ENCODE data around the gene FAM229A. TPM values are rescaled to one million over a fixed set of nuclear protein-coding genes. Genes with fewer than 3 reads are reported as not detected.
A peak's percentile ranks its signal among the peaks of the same experiment; 100 is the strongest.

Gene FAM229A
- total RNA-seq, 4 donors from 2014 or later: 9.4 to 23.5 (median 16.3) TPM

GRCh38 chr1:32336963-32337675 lies 25.2 kb downstream of the FAM229A start:
- peak overlapping the region in 1 of 4 donors; percentile 76 for H3K4me3 ChIP-seq
- peak overlapping the region; percentile 25 to 91 (median 86) for H3K27ac ChIP-seq
- H3K36me3 ChIP-seq: peaks cover 0 to 13% (median 0%) of the 10 kb centered on the region in 3 donors
- WGBS, 2 donors: 49 to 50% methylated on average over 6 to 8 of the region's 8 CpGs
- DNase-seq (ENCODE audit: low spot score in 2 of 2): no peak
- H3K9me3 ChIP-seq: no peaks in the 10 kb centered on the region
- TF ChIP-seq POLR2A (IDR thresholded peaks at IDR 0.05) (no peak), EP300 (IDR thresholded peaks at IDR 0.05) (no peak)
- TF ChIP-seq, protein P1, sequence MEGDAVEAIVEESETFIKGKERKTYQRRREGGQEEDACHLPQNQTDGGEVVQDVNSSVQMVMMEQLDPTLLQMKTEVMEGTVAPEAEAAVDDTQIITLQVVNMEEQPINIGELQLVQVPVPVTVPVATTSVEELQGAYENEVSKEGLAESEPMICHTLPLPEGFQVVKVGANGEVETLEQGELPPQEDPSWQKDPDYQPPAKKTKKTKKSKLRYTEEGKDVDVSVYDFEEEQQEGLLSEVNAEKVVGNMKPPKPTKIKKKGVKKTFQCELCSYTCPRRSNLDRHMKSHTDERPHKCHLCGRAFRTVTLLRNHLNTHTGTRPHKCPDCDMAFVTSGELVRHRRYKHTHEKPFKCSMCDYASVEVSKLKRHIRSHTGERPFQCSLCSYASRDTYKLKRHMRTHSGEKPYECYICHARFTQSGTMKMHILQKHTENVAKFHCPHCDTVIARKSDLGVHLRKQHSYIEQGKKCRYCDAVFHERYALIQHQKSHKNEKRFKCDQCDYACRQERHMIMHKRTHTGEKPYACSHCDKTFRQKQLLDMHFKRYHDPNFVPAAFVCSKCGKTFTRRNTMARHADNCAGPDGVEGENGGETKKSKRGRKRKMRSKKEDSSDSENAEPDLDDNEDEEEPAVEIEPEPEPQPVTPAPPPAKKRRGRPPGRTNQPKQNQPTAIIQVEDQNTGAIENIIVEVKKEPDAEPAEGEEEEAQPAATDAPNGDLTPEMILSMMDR (IDR thresholded peaks at IDR 0.05): no peak
- no peaks in the 10 kb centered on the region for H3K27me3 ChIP-seq
- peaks cover 0 to 54% (median 33%) of the 10 kb centered on the region in 4 donors for H3K4me1 ChIP-seq

DNA sequence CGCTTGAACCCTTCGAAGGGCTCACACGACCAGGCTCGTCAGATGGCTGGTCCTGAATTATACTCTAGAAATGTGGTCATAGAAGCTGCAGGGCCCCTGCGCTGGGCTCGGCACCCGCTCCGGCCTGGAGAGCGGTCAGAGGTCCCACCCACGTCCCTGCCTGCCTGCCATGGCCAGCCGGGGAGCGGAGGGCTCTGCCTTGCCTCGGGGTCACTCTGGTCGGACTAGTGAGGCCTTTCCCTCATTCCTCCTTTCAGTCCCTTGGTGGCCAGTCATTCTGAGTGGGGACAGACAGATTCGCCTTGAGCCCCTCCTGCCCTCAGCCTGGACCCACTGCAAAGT lies 25.7 kb downstream of the FAM229A start:
- DNase-seq (ENCODE audit: low spot score in 2 of 2): no peak
- Histone ChIP-seq H3K27me3 (no peaks in the 10 kb centered on the region), H3K36me3 (peaks cover 0 to 18% (median 0%) of the 10 kb centered on the region in 3 donors), H3K4me3 (peak overlapping the region; percentile 61 to 84 (median 73)), H3K27ac (peak overlapping the region; percentile 25 to 91 (median 86)), H3K9me3 (no peaks in the 10 kb centered on the region), H3K4me1 (peaks cover 0 to 49% (median 33%) of the 10 kb centered on the region in 4 donors)
- TF ChIP-seq POLR2A (IDR thresholded peaks at IDR 0.05) (no peak), EP300 (IDR thresholded peaks at IDR 0.05) (no peak)
- TF ChIP-seq, protein P1 (IDR thresholded peaks at IDR 0.05): no peak
- WGBS, 2 donors: 20 to 25% methylated on average over 12 of the region's 15 CpGs

DNA sequence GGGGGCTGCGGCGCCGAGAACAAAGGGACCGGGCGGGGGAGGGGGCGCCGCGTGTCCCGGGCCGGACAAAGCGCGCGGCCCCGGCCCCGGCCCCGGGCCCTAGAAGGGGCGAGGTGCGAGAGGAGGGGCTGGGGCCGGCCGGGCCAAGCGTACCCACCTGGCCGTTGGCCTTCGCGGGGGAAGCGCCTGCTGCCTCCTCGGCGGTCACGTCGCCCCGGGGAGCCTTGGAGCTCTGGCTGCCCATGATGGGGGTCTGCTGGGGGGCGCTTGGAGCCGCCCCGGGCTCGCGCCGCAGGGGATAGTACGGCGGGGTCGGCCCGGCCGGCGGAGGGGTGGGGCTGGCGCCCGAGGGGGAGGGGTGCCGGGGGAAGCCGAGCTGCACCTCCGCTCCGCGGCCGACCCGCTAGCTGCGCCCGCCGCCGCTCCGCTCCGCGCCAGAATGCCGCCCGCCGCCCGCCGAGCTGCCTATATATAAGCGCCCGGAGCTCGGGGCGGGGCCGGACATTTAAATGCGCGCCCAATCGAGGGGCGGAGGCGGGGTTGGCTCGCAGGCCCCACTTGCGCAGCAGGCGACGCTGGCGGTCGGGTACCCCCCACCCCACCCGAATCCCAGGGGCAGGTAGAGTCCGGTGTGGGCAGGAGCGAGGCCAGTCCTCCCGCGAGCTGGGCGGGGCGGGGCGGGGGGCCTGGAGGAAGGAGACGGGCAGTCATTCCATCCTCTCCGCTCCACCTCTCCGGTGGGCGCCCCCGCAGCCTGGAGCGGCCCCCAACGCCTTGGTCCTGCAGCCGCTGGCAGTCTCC lies 26.3 kb downstream of the FAM229A start, which contains the start of gene MARCKSL1:
Gene MARCKSL1 (minus strand): TSS at position 444 of the 801 bp plus-strand sequence. CDS start 200 bp downstream, at position 244.
- TF ChIP-seq, protein P1 (IDR thresholded peaks at IDR 0.05): no peak
- peak in 1 of 2 donors; percentile 91 for TF ChIP-seq EP300 (IDR thresholded peaks at IDR 0.05)
- TF ChIP-seq POLR2A (IDR thresholded peaks at IDR 0.05): peak; percentile 64 to 83
- Histone ChIP-seq H3K4me3 (peak within 1 kb of the TSS; percentile 61 to 84 (median 73)), H3K36me3 (peaks cover 0 to 24% (median under 1%) of the 10 kb centered on the region in 3 donors), H3K9me3 (no peaks in the 10 kb centered on the region), H3K27ac (peak within 1 kb of the TSS; percentile 25 to 91 (median 86)), H3K4me1 (peaks cover 0 to 44% (median 33%) of the 10 kb centered on the region in 4 donors), H3K27me3 (no peaks in the 10 kb centered on the region)
- peak; percentile 69 to 74 for DNase-seq (ENCODE audit: low spot score in 2 of 2)
- 0 to 1% methylated on average over 1 to 16 of the region's 95 CpGs for WGBS, 2 donors

DNA sequence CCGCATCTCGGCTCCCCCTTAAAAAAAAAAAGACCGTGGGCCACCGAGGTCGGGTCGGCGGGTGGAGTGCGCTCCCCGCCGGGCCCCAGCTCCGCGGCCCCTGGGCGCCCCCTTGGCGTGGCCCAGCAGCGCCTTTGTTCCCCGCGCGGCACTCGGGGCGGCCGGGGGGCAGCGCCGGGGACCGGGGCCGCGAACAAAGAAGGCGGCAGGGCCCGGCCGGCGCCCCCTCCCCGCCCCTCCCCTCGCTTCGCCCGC lies 26.8 kb downstream of the FAM229A start:
- H3K9me3 ChIP-seq: no peaks in the 10 kb centered on the region
- H3K4me3 ChIP-seq: peak overlapping the region; percentile 60 to 84 (median 68)
- peaks cover 0 to 29% (median 5%) of the 10 kb centered on the region in 3 donors for H3K36me3 ChIP-seq
- no peaks in the 10 kb centered on the region for H3K27me3 ChIP-seq
- WGBS, 2 donors: 0 to 6% methylated on average over 7 to 12 of the region's 34 CpGs
- peak overlapping the region; percentile 25 to 91 (median 86) for H3K27ac ChIP-seq
- no peak for TF ChIP-seq POLR2A (IDR thresholded peaks at IDR 0.05)
- TF ChIP-seq EP300 (IDR thresholded peaks at IDR 0.05): no peak
- TF ChIP-seq, protein P1 (IDR thresholded peaks at IDR 0.05): no peak
- DNase-seq (ENCODE audit: low spot score in 2 of 2): no peak
- H3K4me1 ChIP-seq: peaks cover 0 to 44% (median 33%) of the 10 kb centered on the region in 4 donors

Measured in tibial nerve (tissue), 4 donors.